Activated CD4-positive, CD25-positive, alpha-beta regulatory T cell treated with anti-CD3 and anti-CD28 coated beads, Interleukin-2, amount 50 U/mL, for 24 hours (primary cell): ENCODE data around the gene OR2L8.

ENCODE experiments used
- ATAC-seq, 2 donors: fragments of 150-1000 bp; cut with Tn5 transposase; one replicate each; pipeline ENCODE4 v1.10.0; 2021; ENCODE audit warnings: mild to moderate bottlenecking in 1 of 2, moderate library complexity in 1 of 2

OR2L8 gene

GRCh38 chr1:247998811-247999210 is 50.2 kb downstream of the OR2L8 start:
- ATAC-seq: no peak
